SK-N-SH (cell line): Measurements from ENCODE around the gene GUCY1A2. TPM values are rescaled to one million over a fixed set of nuclear protein-coding genes. Genes with fewer than 3 reads are reported as not detected.

Experiments used
- CTCF ChIA-PET: fragments of 300-600, 350-600 bp; formaldehyde crosslinking; extraction: SDS; loops from one replicate; lab custom pipeline; 2021; lab: Yijun Ruan, JAX
- POLR2A ChIA-PET: fragments of 350-600 bp; sonication (Branson Sonifier 250); formaldehyde crosslinking; extraction: SDS; loops from one replicate; lab custom pipeline; 2020; ENCODE audit warnings: antibody characterized with exemption, inconsistent platforms; lab: Yijun Ruan, JAX
- DNase-seq: peaks from one replicate; pipeline ENCODE4 v3.0.0; 2012
- H2AFZ ChIP-seq: fragments of 200-600 bp; sonication (generic); 2 replicates; pipeline ENCODE4 v1.8.1; 2016; ENCODE audit warnings: antibody characterized with exemption, mild to moderate bottlenecking, low read depth
- H3F3A ChIP-seq: fragments of 200-600 bp; sonication (generic); replicated peaks from 2 replicates; pipeline ENCODE3; 2016; ENCODE audit warnings: antibody characterized with exemption, mild to moderate bottlenecking; ENCODE audit not compliant: insufficient read depth
- H3K27ac ChIP-seq, 2 experiments: fragments of 200-500 bp in 1 of 2; fragments of 200-600 bp in 1 of 2; sonication (Bioruptor generic) in 1 of 2; sonication (generic), shearing (Covaris generic) in 1 of 2; 2 replicates each; pipeline versions ENCODE4 v1.5.1 to v1.6.1; 2014 to 2016; ENCODE audit warnings: low read depth in 2 of 2, inconsistent platforms in 1 of 2, low read length in 1 of 2, mild to moderate bottlenecking in 1 of 2, mixed read lengths in 1 of 2
- H3K27me3 ChIP-seq: fragments of 200-600 bp; sonication (generic), shearing (Covaris generic); 2 replicates; pipeline ENCODE4 v1.6.1; 2016; ENCODE audit warnings: mixed run types; ENCODE audit not compliant: insufficient read depth
- H3K36me3 ChIP-seq, 2 experiments: fragments of 200-500 bp in 1 of 2; fragments of 200-600 bp in 1 of 2; sonication (Bioruptor generic) in 1 of 2; sonication (generic) in 1 of 2; replicated peaks in 1 of 2; 2 replicates each; pipeline versions ENCODE3 to v1.5.1; 2014 to 2016; ENCODE audit warnings: low read length in 1 of 2, mild to moderate bottlenecking in 1 of 2; ENCODE audit not compliant: insufficient read depth in 2 of 2, control insufficient read depth in 1 of 2
- H3K4me1 ChIP-seq, 2 experiments: fragments of 200-500 bp in 1 of 2; fragments of 200-600 bp in 1 of 2; sonication (Bioruptor generic) in 1 of 2; sonication (generic), shearing (Covaris generic) in 1 of 2; 2 replicates each; pipeline versions ENCODE4 v1.5.1 to v1.6.1; 2014 to 2016; ENCODE audit warnings: low read depth in 1 of 2, low read length in 1 of 2, mixed run types in 1 of 2; ENCODE audit not compliant: insufficient read depth in 2 of 2, control insufficient read depth in 1 of 2
- H3K4me2 ChIP-seq: fragments of 200-600 bp; sonication (generic), shearing (Covaris generic); 2 replicates; pipeline ENCODE4 v1.6.1; 2017; ENCODE audit warnings: mixed run types
- H3K4me3 ChIP-seq, 2 experiments: fragments of 200-500 bp in 1 of 2; fragments of 200-600 bp in 1 of 2; sonication (Bioruptor generic) in 1 of 2; sonication (generic), shearing (Covaris generic) in 1 of 2; 2 replicates each; pipeline versions ENCODE4 v1.5.1 to v1.8.1; 2014 to 2016; ENCODE audit warnings: low read depth in 2 of 2, inconsistent platforms in 1 of 2, low read length in 1 of 2, mild to moderate bottlenecking in 1 of 2, mixed read lengths in 1 of 2, moderate library complexity in 1 of 2
- H3K79me2 ChIP-seq: fragments of 200-600 bp; sonication (generic); 2 replicates; pipeline ENCODE4 v1.8.1; 2017; ENCODE audit warnings: mild to moderate bottlenecking; ENCODE audit not compliant: insufficient read depth
- H3K9ac ChIP-seq: fragments of 200-600 bp; sonication (generic); 2 replicates; pipeline ENCODE4 v1.6.1; 2017; ENCODE audit warnings: mixed run types
- H3K9me2 ChIP-seq: fragments of 200-600 bp; sonication (generic); 2 replicates; pipeline ENCODE4 v1.6.1; 2017; ENCODE audit warnings: mixed run types
- H3K9me3 ChIP-seq: fragments of 200-600 bp; sonication (generic); 2 replicates; pipeline ENCODE4 v1.6.1; 2017; ENCODE audit warnings: mixed run types, mild to moderate bottlenecking, moderate library complexity
- H4K20me1 ChIP-seq: fragments of 200-600 bp; sonication (generic); 2 replicates; pipeline ENCODE4 v1.6.1; 2017; ENCODE audit warnings: mild to moderate bottlenecking, mixed run types; ENCODE audit not compliant: insufficient read depth
- CTCF ChIP-seq: fragments of 200-600 bp; sonication (generic); IDR thresholded peaks from 2 replicates; pipeline ENCODE4 v1.6.1; 2017; ENCODE audit warnings: antibody characterized with exemption, mild to moderate bottlenecking, moderate library complexity
- ELF1 ChIP-seq: IDR thresholded peaks from 2 replicates; pipeline ENCODE4 v1.4.0; 2012
- EP300 ChIP-seq, 2 experiments: IDR thresholded peaks; 2 replicates each; pipeline versions ENCODE4 v1.4.0 to v1.6.1; 2012; ENCODE audit warnings: borderline replicate concordance in 1 of 2, low read depth in 1 of 2, low read length in 1 of 2
- FOSL2 ChIP-seq: IDR thresholded peaks from 2 replicates; pipeline ENCODE4 v1.4.0; 2012; ENCODE audit warnings: low read depth, mild to moderate bottlenecking, moderate library complexity, borderline replicate concordance
- FOXM1 ChIP-seq: IDR thresholded peaks from 2 replicates; pipeline ENCODE4 v1.4.0; 2012; ENCODE audit warnings: low read depth, mild to moderate bottlenecking
- GATA2 ChIP-seq: sonication (generic); formaldehyde crosslinking; IDR thresholded peaks from 2 replicates; pipeline ENCODE4 v1.5.0; 2020; ENCODE audit warnings: mild to moderate bottlenecking, missing genetic modification reagents
- JUND ChIP-seq: IDR thresholded peaks from 2 replicates; pipeline ENCODE4 v1.4.0; 2012
- MAX ChIP-seq: IDR thresholded peaks from 2 replicates; pipeline ENCODE4 v1.4.0; 2012; ENCODE audit warnings: low read depth
- NFIC ChIP-seq: IDR thresholded peaks from 2 replicates; pipeline ENCODE4 v1.4.0; 2012; ENCODE audit warnings: borderline replicate concordance
- NRF1 ChIP-seq: IDR thresholded peaks from 2 replicates; pipeline ENCODE4 v1.6.1; 2012; ENCODE audit warnings: low read depth, mild to moderate bottlenecking, low read length
- PBX3 ChIP-seq: IDR thresholded peaks from 2 replicates; pipeline ENCODE4; 2012
- POLR2AphosphoS5 ChIP-seq: IDR thresholded peaks from 2 replicates; pipeline ENCODE4 v1.6.1; 2012; ENCODE audit warnings: low read depth, low read length
- REST ChIP-seq: IDR thresholded peaks from 2 replicates; pipeline ENCODE4 v1.6.1; 2012; ENCODE audit warnings: mild to moderate bottlenecking, low read depth, low read length, moderate library complexity
- RFX5 ChIP-seq: IDR thresholded peaks from 2 replicates; pipeline ENCODE4 v1.6.1; 2012; ENCODE audit warnings: mild to moderate bottlenecking, improper control_type of control experiment, low read length
- RXRA ChIP-seq: IDR thresholded peaks from 2 replicates; pipeline ENCODE4 v1.4.0; 2012; ENCODE audit warnings: low read depth, mild to moderate bottlenecking, borderline replicate concordance
- TAF1 ChIP-seq: IDR thresholded peaks from 2 replicates; pipeline ENCODE4 v1.6.1; 2012; ENCODE audit warnings: low read depth, mild to moderate bottlenecking, low read length, moderate library complexity, borderline replicate concordance
- TCF12 ChIP-seq: IDR thresholded peaks from 2 replicates; pipeline ENCODE4 v1.4.0; 2012
- ZBTB33 ChIP-seq: IDR thresholded peaks from 2 replicates; pipeline ENCODE4 v1.4.0; 2012; ENCODE audit warnings: low read depth, borderline replicate concordance
- WGBS: methylation state at CpG from one replicate; pipeline ENCODE4 v1.1.6; 2017; ENCODE audit warnings: low lambda C conversion rate; 5-methylcytosine and 5-hydroxymethylcytosine counted together
- polyA plus RNA-seq, 3 experiments: library from polyadenylated mRNA; depleted of rRNA; stranded (reverse); fragments of >200 nt; gene quantifications; 2 replicates each; pipeline ENCODE4 v1.2.3, GENCODE V29; 2012

The GUCY1A2 gene
- polyA plus RNA-seq, 1 of the 3 experiments (the other 2 are of a cell fraction) = 0.26 TPM

- Histone ChIP-seq H3K4me1 (peaks cover 0 to 52% of the 10 kb centered on the region in 2 experiments; a peak in 2 of 4 replicates), H3K4me3 (no peak overlapping the region), H3K27me3 (no peaks in the 10 kb centered on the region), H3K79me2 (no peaks in the 10 kb centered on the region), H3K27ac (peak overlapping the region; percentile 34 to 85; a peak in 3 of 4 replicates), H2AFZ (peak overlapping the region; percentile 64; the same call in 1 of the 2 replicates), H3K9ac (peak overlapping the region; percentile 51), H3K4me2 (peak overlapping the region; percentile 52; the same call in 1 of the 2 replicates), H3K9me3 (no peaks in the 10 kb centered on the region), H4K20me1 (no peaks in the 10 kb centered on the region), H3K9me2 (no peaks in the 10 kb centered on the region), H3K36me3 (no peaks in the 10 kb centered on the region), H3F3A (peaks cover 26% of the 10 kb centered on the region)
- 14% methylated on average over 2 of the region's 2 CpGs for WGBS
- CTCF ChIA-PET = interaction anchor here (1.3 kb wide), 1 partner anchor 29 kb away, joined by 4 read pairs; no protein-coding TSS in a partner anchor
- DNase-seq = no peak
- peak in 1 of 2 experiments; percentile 64; a peak in 1 of 4 replicates for TF ChIP-seq EP300 (IDR thresholded peaks at IDR 0.05; ENCODE audit: borderline replicate concordance in 1 of 2, low read depth in 1 of 2, low read length in 1 of 2)
- TF ChIP-seq PBX3 = peak; percentile 58
- no peak for TF ChIP-seq GATA2 (CRISPR knock-in tag)
- TF ChIP-seq MAX = peak; percentile 69; the same call in 1 of the 2 replicates
- no peak for TF ChIP-seq CTCF
- no peak for TF ChIP-seq NRF1
- no peak for TF ChIP-seq ZBTB33
- peak; percentile 71; the same call in 1 of the 2 replicates for TF ChIP-seq NFIC
- TF ChIP-seq REST = no peak
- peak; percentile 50 for TF ChIP-seq JUND
- peak; percentile 54; the same call in 1 of the 2 replicates for TF ChIP-seq RFX5
- TF ChIP-seq RXRA = 0 out of 2 replicates have a peak, but pooled peaks have one; percentile 39
- peak; percentile 48; the same call in 1 of the 2 replicates for TF ChIP-seq FOSL2
- no peak; the same call in 1 of the 2 replicates for TF ChIP-seq TCF12
- TF ChIP-seq ELF1 = peak; percentile 42; the same call in 1 of the 2 replicates
- no peak for TF ChIP-seq FOXM1
- TF ChIP-seq POLR2AphosphoS5 = no peak
- TF ChIP-seq TAF1 = no peak
- POLR2A ChIA-PET = no interaction called here
Observed at GRCh38 chr11:106988151-106989077, 29.9 kb downstream of the GUCY1A2 start.
